GM19193 (cell line): ENCODE results near the gene RASGRP1.

Experiments used
- POLR2A ChIP-seq: IDR thresholded peaks from 4 replicates; pipeline ENCODE4 v1.6.1; 2011; ENCODE audit not compliant: insufficient read depth, insufficient read length; ENCODE audit errors: extremely low read depth

Gene RASGRP1

GRCh38 chr15:38476120-38476519 is 88.5 kb downstream of the RASGRP1 start:
- TF ChIP-seq POLR2A = no peak

- TF ChIP-seq POLR2A = no peak
These were observed 89.3 kb downstream of the RASGRP1 start for GRCh38 chr15:38475361-38475760.

DNA sequence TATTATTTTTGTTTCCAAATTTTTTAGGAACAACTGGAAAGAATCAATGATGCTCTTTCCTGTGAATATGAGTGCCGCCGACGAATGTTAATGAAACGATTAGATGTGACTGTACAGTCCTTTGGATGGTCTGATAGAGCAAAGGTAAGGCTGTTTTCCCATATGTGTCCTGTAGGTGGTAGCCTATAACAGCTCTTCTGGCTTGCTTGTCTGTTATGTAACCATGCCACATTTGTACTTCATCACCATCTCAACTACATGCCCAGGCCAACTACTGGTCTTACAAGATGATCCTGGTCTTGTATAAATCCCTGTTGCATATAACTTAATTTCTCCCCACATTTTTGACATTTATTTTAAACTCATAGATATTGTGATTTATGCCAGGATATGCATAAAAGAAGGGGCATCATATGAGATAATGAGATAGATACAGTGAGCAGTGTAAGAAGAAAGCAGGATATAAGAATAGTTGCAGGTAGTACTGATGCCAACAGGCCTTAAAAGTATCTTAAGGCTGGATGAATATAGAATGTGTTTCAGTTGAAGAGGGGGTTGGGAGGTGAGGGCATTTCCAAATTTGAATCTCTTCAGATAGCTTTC is 90.4 kb downstream of the RASGRP1 start:
- no peak for TF ChIP-seq POLR2A

- no peak for TF ChIP-seq POLR2A
These were observed 92.6 kb downstream of the RASGRP1 start for GRCh38 chr15:38471974-38472373.

- no peak for TF ChIP-seq POLR2A
These were observed 93.8 kb downstream of the RASGRP1 start for GRCh38 chr15:38470816-38471215.

DNA sequence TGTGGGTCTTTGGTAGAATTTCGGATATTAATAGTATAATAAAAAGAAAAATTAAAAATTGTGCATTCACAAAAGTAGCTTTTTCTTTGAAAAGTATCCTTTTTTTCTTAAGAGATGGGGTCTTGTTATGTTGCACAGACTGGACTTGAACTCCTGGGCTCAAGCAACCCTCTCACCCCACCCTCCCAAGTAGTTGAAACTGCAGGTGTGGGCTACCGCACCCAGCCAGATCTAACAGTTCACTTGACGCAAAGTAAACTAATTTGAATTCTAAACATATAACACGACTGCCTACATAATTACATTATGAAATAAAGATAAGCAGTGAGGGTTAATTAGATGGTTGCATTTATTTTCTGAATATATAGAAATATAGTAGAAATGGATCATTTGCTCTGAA is 99.9 kb downstream of the RASGRP1 start:
- no peak for TF ChIP-seq POLR2A

DNA sequence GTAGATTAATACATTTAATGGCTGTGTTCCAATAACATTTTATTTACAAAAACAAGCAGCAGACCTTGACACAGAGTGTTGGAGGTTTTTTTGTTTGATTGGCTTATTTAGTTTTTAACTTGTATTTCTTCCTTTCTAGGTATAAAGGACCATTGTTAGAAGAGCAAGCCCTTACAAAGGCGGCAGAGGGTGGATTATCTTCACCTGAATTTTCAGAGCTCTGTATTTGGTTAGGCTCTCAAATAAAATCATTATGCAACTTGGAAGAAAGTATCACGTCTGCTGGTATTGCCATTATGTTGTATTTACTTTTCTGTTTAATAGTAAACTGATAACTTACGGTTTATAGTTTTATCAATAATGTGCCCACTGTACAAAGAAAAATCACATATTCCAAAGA is 100.7 kb downstream of the RASGRP1 start:
- no peak for TF ChIP-seq POLR2A

- no peak for TF ChIP-seq POLR2A
These were observed 103.4 kb downstream of the RASGRP1 start for GRCh38 chr15:38461066-38461833.

DNA sequence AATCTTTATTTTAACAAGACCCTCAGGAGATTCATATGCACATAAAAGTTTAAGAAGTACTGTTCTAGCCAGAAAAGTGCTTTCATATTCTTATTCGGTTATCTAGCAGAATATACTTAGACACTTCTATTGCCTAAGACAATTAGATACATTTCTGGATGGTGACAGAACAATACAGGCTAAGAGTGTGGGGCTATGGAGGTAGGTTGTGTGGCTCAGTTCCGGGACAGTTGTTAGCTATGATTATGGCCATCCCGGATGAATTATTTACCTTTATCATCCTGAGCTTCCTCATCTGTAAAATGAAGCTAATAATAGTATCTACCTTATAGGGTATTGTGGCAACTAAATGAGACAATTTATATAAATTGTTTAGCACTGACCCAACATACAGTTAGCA is 104.1 kb downstream of the RASGRP1 start:
- no peak for TF ChIP-seq POLR2A

DNA sequence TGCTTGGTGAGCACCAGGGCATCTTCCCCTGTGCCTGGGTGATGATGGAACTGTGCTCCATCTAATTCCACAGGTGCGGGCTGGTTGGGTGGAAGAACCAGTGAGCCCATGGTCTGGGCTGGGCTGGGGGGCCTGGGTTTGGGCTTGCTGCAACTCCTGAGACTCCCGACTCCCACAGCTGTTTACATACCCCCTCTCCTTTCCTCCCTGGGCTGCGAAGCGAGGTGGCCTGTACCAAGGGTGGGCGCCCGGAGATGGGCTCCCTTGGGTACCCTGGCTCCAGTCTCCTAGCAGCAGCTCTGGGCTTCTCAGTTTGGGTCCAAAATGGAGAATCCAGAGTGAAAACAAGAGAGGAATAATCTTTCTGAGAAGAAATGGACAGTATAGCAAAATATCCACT is 105.1 kb downstream of the RASGRP1 start:
- no peak for TF ChIP-seq POLR2A

- no peak for TF ChIP-seq POLR2A
These were observed 106.0 kb downstream of the RASGRP1 start for GRCh38 chr15:38458646-38459045.

DNA sequence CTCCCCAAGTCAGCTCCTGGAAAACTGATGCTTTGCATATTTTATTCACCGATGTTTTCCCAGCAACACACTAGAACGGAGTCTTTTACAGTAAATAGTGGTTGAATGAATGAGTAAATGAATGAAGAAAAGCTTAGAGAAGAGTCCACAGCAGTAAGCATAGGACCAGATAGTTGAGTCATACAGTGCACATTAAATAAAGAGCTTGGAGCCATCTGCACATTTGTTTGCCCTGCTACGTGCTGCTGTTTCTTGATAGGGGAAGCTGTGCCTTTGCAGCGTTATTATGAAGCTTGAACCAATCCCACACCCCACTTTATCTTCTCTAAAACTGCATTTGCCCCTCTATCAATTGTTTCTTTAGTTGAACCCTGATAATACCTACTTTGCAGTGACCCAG is 109.5 kb downstream of the RASGRP1 start:
- TF ChIP-seq POLR2A = no peak

DNA sequence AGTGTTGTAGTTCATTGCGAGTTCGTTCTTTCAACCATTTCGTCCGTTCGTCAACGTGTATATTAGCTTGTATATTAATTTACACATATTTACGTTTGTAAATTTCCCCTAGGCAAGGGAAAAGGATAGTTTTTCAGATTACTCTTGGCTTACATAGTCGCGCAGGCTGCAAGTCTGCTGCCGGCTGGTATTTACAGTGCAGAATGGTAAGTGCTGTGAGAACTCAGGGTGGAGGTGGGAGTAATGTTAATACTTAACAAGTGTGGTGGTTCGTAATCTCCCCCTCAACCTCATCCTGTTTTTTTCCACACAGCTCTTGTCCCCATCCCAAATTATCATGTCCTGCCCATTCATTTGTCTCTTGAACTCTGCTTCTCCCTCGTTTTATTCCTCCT is 109.9 kb downstream of the RASGRP1 start:
- TF ChIP-seq POLR2A = no peak

GRCh38 chr15:38453971-38454695 is 110.5 kb downstream of the RASGRP1 start, which contains the start of gene FAM98B:
TSS of gene FAM98B (plus strand) at chr15:38454127. CDS start at chr15:38454162, 35 bp downstream.
- TF ChIP-seq POLR2A = peak; percentile 94

- TF ChIP-seq POLR2A = no peak
These were observed 123.5 kb downstream of the RASGRP1 start for GRCh38 chr15:38441130-38441519.
